Duodenal mucosa (tissue), 2 donors: ENCODE results near the gene TMPRSS6.

Experiments
- H3K27ac ChIP-seq: one replicate; pipeline ENCODE4 v1.7.0; 2013; ENCODE audit warnings: low read depth, low read length
- H3K27me3 ChIP-seq, 2 donors: one replicate each; pipeline ENCODE4 v1.7.0; 2013; ENCODE audit warnings: low read length in 2 of 2, control low read depth in 1 of 2; ENCODE audit not compliant: insufficient read depth in 2 of 2, control insufficient read depth in 1 of 2
- H3K36me3 ChIP-seq, 2 donors: one replicate each; pipeline ENCODE4 v1.7.0; 2013; ENCODE audit warnings: low read length in 2 of 2, control low read depth in 1 of 2; ENCODE audit not compliant: insufficient read depth in 2 of 2, control insufficient read depth in 1 of 2
- H3K4me1 ChIP-seq, 2 donors: one replicate each; pipeline ENCODE4 v1.7.0; 2013; ENCODE audit warnings: low read length in 2 of 2, control low read depth in 1 of 2; ENCODE audit not compliant: insufficient read depth in 2 of 2, control insufficient read depth in 1 of 2
- H3K4me3 ChIP-seq, 2 donors: one replicate each; pipeline ENCODE4 v1.7.0; 2013; ENCODE audit warnings: low read length in 2 of 2, low read depth in 1 of 2
- H3K9ac ChIP-seq, 2 donors: one replicate each; pipeline ENCODE4 v1.7.0; 2013; ENCODE audit warnings: low read length in 2 of 2, low read depth in 1 of 2
- H3K9me3 ChIP-seq, 2 donors: one replicate each; pipeline ENCODE4 v1.7.0; 2013; ENCODE audit warnings: low read length in 2 of 2, control low read depth in 1 of 2; ENCODE audit not compliant: control insufficient read depth in 1 of 2

TMPRSS6 gene

GRCh38 chr22:37109242-37109917, at the start of gene TMPRSS6:
TMPRSS6 (minus strand) TSS chr22:37109713; CDS start chr22:37103417, 6,296 bp downstream.
- no peak within 1 kb of the TSS for H3K4me3 ChIP-seq
- peaks cover 3 to 8% of the 10 kb centered on the region in 2 donors for H3K4me1 ChIP-seq
- no peak within 1 kb of the TSS for H3K27ac ChIP-seq
- no peaks in the 10 kb centered on the region for H3K36me3 ChIP-seq
- H3K9ac ChIP-seq, result no peak within 1 kb of the TSS
- no peaks in the 10 kb centered on the region for H3K27me3 ChIP-seq
- no peaks in the 10 kb centered on the region for H3K9me3 ChIP-seq

DNA sequence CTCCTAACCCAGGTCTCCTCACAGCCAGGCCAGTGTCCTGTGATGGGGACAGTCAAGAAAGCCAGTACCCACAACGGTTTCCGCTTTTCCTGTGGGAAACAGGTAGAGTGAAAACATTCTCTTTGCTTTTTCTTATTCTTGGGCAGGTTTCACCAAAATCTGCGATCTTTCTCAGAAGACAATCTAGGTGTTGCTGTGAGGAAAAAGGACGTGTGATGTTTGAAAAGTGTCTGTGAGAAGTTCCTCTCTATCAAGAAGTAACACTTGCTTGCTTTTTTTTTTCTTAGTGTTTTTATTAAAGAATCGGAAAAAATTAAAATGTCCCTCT, 49.4 kb upstream of the TMPRSS6 start:
- no peaks in the 10 kb centered on the region for H3K27me3 ChIP-seq
- no peak overlapping the region for H3K4me3 ChIP-seq
- H3K9ac ChIP-seq, result no peak overlapping the region
- H3K27ac ChIP-seq, result no peak overlapping the region
- peaks cover 0 to 4% of the 10 kb centered on the region in 2 donors for H3K9me3 ChIP-seq
- H3K4me1 ChIP-seq, result peaks cover 0 to 17% of the 10 kb centered on the region in 2 donors
- H3K36me3 ChIP-seq, result no peaks in the 10 kb centered on the region

- Histone ChIP-seq H3K27ac (no peak overlapping the region), H3K27me3 (no peaks in the 10 kb centered on the region), H3K36me3 (no peaks in the 10 kb centered on the region), H3K4me1 (peaks cover 0 to 6% of the 10 kb centered on the region in 2 donors), H3K9ac (no peak overlapping the region), H3K4me3 (no peak overlapping the region), H3K9me3 (peaks cover 0 to 4% of the 10 kb centered on the region in 2 donors)
Observed at GRCh38 chr22:37157516-37158285, 48.2 kb upstream of the TMPRSS6 start.

DNA sequence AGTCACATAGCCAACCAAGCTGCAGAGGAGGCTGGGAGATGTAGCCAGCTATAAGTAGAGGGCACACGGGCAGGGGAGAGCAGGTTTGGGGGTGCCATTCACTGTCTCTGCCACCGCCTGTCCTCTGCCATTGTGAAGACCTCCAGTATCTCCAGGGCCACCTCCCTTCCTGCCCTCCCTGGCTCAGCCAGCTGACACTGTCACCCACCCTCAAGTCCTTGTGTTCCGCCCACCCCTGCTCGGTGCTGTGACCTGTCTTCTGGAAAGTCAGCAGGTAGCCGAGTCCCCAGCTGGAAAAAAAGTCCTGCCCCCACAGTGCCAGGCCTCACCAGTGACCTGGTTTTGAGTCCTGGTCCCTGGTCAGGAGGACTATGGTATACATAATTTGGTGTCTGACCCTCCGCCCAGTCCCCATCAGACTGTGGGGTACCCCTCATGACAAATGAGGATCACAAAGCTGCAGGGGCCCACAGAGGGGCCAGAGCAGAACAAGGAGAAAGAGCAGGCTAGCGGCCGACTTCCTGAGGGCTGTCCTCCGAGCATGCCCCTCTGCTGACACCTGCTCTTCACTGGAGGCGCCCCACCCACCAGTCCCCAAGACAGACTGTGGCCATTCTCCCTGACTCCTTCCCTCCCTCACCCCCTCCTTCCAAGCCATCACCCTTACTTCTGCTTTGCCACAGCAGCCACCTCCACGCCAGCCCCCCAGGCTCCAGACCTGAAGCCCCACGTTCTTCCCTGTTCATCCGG, 47.3 kb upstream of the TMPRSS6 start:
- H3K27me3 ChIP-seq, result no peaks in the 10 kb centered on the region
- H3K9ac ChIP-seq, result no peak overlapping the region

DNA sequence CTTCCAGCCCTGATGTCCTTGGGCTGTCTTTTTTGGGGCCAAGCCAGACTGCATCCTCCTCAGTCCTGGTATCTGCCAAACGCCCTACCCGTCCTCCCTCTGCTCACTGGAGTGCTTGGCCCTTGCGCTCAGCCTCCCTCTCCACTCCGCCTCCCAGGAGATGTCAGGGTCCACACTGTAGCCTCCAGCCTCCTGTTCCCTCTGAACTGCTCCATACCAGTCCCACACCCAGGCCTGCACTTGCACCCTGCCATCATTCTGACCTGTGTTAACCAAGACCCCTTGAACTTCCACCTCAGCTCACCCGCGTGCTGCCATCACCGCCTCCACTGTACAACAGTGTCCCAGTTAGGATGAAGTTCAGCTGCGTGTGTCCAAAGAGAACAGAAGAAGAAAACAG, 46.5 kb upstream of the TMPRSS6 start:
- Histone ChIP-seq H3K27ac (no peak overlapping the region), H3K4me3 (no peak overlapping the region), H3K4me1 (no peaks in the 10 kb centered on the region), H3K27me3 (no peaks in the 10 kb centered on the region), H3K9me3 (no peaks in the 10 kb centered on the region), H3K9ac (no peak overlapping the region), H3K36me3 (no peaks in the 10 kb centered on the region)

More for the DNA sequence above, 47.3 kb upstream of the TMPRSS6 start:
- Histone ChIP-seq H3K4me3 (no peak overlapping the region), H3K27ac (no peak overlapping the region), H3K9me3 (peaks cover 0 to 4% of the 10 kb centered on the region in 2 donors), H3K36me3 (no peaks in the 10 kb centered on the region), H3K4me1 (no peaks in the 10 kb centered on the region)

DNA sequence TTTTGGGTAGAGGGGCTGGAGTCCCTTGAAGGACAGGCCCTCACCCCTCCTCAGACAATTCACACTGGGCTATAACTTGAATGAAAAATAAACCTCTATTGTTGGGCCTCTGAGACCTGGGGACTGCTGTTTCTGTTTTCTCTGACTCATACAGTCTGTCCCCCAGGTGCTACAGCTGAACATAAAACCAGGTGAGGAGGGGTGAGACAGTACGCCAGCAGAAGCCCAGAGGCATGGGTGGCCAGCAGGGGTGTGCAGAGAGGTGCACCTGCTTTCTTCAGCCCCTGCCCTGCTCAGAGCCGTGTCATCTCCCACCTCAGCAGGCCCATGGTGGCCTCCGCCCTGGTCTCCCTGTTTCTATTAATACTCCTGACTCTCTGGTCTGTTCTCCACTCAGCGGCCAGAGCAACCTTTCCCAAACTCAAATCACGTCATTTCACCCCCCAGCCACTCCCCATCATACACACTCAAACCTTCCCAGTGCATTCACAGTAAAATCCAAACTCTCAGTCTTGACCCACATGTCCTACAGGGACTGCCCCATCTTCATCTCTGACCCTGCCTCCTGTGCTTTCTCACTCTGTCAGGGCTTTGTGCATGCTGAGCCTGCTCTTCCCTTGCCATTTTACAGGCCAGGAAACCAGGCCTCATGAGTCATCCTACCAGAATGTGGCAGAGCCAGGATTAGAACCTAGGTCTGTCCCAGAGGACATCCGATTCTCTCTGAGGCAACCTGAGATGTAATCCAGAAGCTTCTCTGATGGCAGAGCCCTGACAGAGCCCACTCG, 45.6 kb upstream of the TMPRSS6 start:
- H3K4me1 ChIP-seq, result no peaks in the 10 kb centered on the region

GRCh38 chr22:37153901-37154300, 44.4 kb upstream of the TMPRSS6 start:
- no peaks in the 10 kb centered on the region for H3K27me3 ChIP-seq
- no peaks in the 10 kb centered on the region for H3K36me3 ChIP-seq
- H3K9ac ChIP-seq, result no peak overlapping the region
- no peak overlapping the region for H3K4me3 ChIP-seq
- no peaks in the 10 kb centered on the region for H3K9me3 ChIP-seq
- no peak overlapping the region for H3K27ac ChIP-seq
- no peaks in the 10 kb centered on the region for H3K4me1 ChIP-seq

More for the DNA sequence above, 45.6 kb upstream of the TMPRSS6 start:
- Histone ChIP-seq H3K27ac (no peak overlapping the region), H3K9ac (no peak overlapping the region), H3K9me3 (no peaks in the 10 kb centered on the region), H3K27me3 (no peaks in the 10 kb centered on the region), H3K4me3 (no peak overlapping the region), H3K36me3 (no peaks in the 10 kb centered on the region)

DNA sequence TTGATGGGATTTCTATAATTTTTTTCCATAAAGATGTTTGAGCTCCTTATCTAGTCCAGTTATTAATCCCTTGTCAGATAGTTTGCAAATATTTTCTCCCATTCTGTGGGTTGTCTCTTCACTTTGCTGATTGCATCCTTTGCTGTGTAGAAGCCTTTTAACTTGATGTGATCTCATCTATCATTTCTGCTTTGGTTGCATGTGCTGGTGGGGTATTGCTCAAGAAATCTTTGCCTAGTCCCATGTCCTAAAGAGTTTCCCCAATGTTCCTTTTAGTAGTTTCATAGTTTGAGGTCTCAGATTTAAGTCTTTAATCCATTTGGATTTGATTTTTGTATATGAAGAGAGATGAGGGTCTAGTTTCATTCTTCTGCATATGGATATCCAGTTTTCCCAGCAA, 41.9 kb upstream of the TMPRSS6 start:
- Histone ChIP-seq H3K27ac (no peak overlapping the region), H3K9me3 (no peaks in the 10 kb centered on the region), H3K27me3 (no peaks in the 10 kb centered on the region), H3K9ac (no peak overlapping the region), H3K4me1 (no peaks in the 10 kb centered on the region), H3K4me3 (no peak overlapping the region), H3K36me3 (no peaks in the 10 kb centered on the region)

DNA sequence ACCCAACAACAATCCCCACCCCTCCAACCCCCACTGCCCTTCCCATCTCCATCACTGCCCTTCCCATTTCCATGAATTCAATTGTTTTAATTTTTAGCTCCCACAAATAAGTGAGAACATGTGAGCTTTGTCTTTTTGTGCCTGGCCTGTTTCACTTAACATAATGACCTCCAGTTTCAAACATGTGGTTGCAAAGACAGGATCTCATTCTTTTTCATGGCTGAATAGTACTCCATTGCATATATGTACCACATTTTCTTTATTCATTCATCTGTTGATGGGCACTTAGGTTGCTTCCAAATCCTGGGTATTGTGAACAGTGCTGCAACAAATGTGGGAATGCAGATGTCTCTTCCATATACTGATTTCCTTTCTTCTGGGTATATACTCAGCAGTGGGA, 41.2 kb upstream of the TMPRSS6 start:
- H3K9me3 ChIP-seq, result no peaks in the 10 kb centered on the region
- no peaks in the 10 kb centered on the region for H3K27me3 ChIP-seq
- no peaks in the 10 kb centered on the region for H3K4me1 ChIP-seq
- H3K9ac ChIP-seq, result no peak overlapping the region
- H3K27ac ChIP-seq, result no peak overlapping the region
- H3K4me3 ChIP-seq, result no peak overlapping the region
- H3K36me3 ChIP-seq, result no peaks in the 10 kb centered on the region
